ENCODE data around the gene CMTM2.
A peak's percentile ranks its signal among the peaks of the same experiment; 100 is the strongest.
"Not testable (repeated sequence)": the region's sequence is repeated elsewhere in the genome, so short reads cannot be mapped to it uniquely, and the experiment has no call there.

CMTM2 gene

GRCh38 chr16:66575060-66575459 is 4.2 kb upstream of the CMTM2 start:
- H3K27ac ChIP-seq: no peak overlapping the region
- no peak overlapping the region for H3K4me3 ChIP-seq

GRCh38 chr16:66576296-66576695 is 3.0 kb upstream of the CMTM2 start:
- no peak overlapping the region for H3K27ac ChIP-seq
- H3K4me3 ChIP-seq: no peak overlapping the region

GRCh38 chr16:66580605-66581209 is 1.4 kb downstream of the CMTM2 start:
- no peak overlapping the region for H3K4me3 ChIP-seq

GRCh38 chr16:66581246-66581952 is 2.1 kb downstream of the CMTM2 start:
- no peak overlapping the region for H3K4me3 ChIP-seq
- no peak overlapping the region for H3K27ac ChIP-seq

More at GRCh38 chr16:66580605-66581209, 1.4 kb downstream of the CMTM2 start:
- H3K27ac ChIP-seq: no peak overlapping the region

- Histone ChIP-seq H3K4me3 (no peak overlapping the region), H3K27ac (peak overlapping the region in 2 of 21 experiments; percentile 23 to 30)
Observed at GRCh38 chr16:66585481-66586239, 6.4 kb downstream of the CMTM2 start.

- Histone ChIP-seq H3K4me3 (no peak overlapping the region), H3K27ac (no peak overlapping the region)
Observed at GRCh38 chr16:66587881-66588600, 8.8 kb downstream of the CMTM2 start.

- no peak overlapping the region for H3K4me3 ChIP-seq
- H3K27ac ChIP-seq: peak overlapping the region in 1 of 21 experiments; percentile 37
Observed at GRCh38 chr16:66588981-66589713, 9.9 kb downstream of the CMTM2 start.

GRCh38 chr16:66590322-66590721 is 11.1 kb downstream of the CMTM2 start:
- Histone ChIP-seq H3K4me3 (peak overlapping the region in 2 of 7 experiments; percentile 11 to 24), H3K27ac (peak overlapping the region in 2 of 21 experiments; percentile 16 to 30)

- Histone ChIP-seq H3K27ac (no peak overlapping the region), H3K4me3 (no peak overlapping the region)
Observed at GRCh38 chr16:66591018-66591417, 11.8 kb downstream of the CMTM2 start.

GRCh38 chr16:66592241-66592640 is 13.0 kb downstream of the CMTM2 start:
- H3K27ac ChIP-seq: no peak overlapping the region
- H3K4me3 ChIP-seq: no peak overlapping the region

- Histone ChIP-seq H3K27ac (no peak overlapping the region), H3K4me3 (no peak overlapping the region)
Observed at GRCh38 chr16:66592814-66593213, 13.6 kb downstream of the CMTM2 start.

GRCh38 chr16:66594739-66595138 is 15.5 kb downstream of the CMTM2 start:
- no peak overlapping the region for H3K27ac ChIP-seq

GRCh38 chr16:66596559-66596958 is 17.3 kb downstream of the CMTM2 start:
- not testable (repeated sequence) for H3K27ac ChIP-seq, H3K4me3 ChIP-seq

More at GRCh38 chr16:66594739-66595138, 15.5 kb downstream of the CMTM2 start:
- H3K4me3 ChIP-seq: no peak overlapping the region

- no peak overlapping the region for H3K27ac ChIP-seq
- H3K4me3 ChIP-seq: no peak overlapping the region
Observed at GRCh38 chr16:66596986-66597848, 18.0 kb downstream of the CMTM2 start.

GRCh38 chr16:66598111-66598510 is 18.8 kb downstream of the CMTM2 start:
- H3K4me3 ChIP-seq: no peak overlapping the region
- no peak overlapping the region for H3K27ac ChIP-seq

- Histone ChIP-seq H3K27ac (no peak overlapping the region), H3K4me3 (no peak overlapping the region)
Observed at GRCh38 chr16:66599726-66600125, 20.5 kb downstream of the CMTM2 start.

GRCh38 chr16:66600477-66600876 is 21.2 kb downstream of the CMTM2 start:
- H3K27ac ChIP-seq: no peak overlapping the region
- H3K4me3 ChIP-seq: no peak overlapping the region

GRCh38 chr16:66601471-66601870 is 22.2 kb downstream of the CMTM2 start:
- no peak overlapping the region for H3K4me3 ChIP-seq

More at GRCh38 chr16:66601471-66601870, 22.2 kb downstream of the CMTM2 start:
- no peak overlapping the region for H3K27ac ChIP-seq
